T-helper 17 cell (primary cell): ENCODE measurements around the gene PRR14L. TPM values are rescaled to one million over a fixed set of nuclear protein-coding genes. Genes with fewer than 3 reads are reported as not detected.
"Not testable (repeated sequence)": the region's sequence is repeated elsewhere in the genome, so short reads cannot be mapped to it uniquely, and the experiment has no call there.

Experiments used
- ATAC-seq: fragments of 150-1000 bp; cut with Tn5 transposase; 2 replicates; pipeline ENCODE4 v1.10.0; 2021; ENCODE audit warnings: mild to moderate bottlenecking, moderate library complexity
- DNase-seq, 3 donors: peaks; one replicate each; pipeline versions ENCODE4 v3.0.0 to v3.0.0-alpha.2; 2020 to 2021
- H3K9me3 ChIP-seq: one replicate; pipeline ENCODE4 v1.7.0; 2013; ENCODE audit warnings: low read length, mild to moderate bottlenecking; ENCODE audit not compliant: control insufficient read depth, poor library complexity, severe bottlenecking
- H3K27ac Mint-ChIP-seq: one replicate; pipeline ENCODE4 v1.8.0; 2022; ENCODE audit warnings: mild to moderate bottlenecking, moderate library complexity, mixed read lengths
- H3K27me3 Mint-ChIP-seq: one replicate; pipeline ENCODE4 v1.8.0; 2022; ENCODE audit warnings: mixed read lengths
- H3K36me3 Mint-ChIP-seq: one replicate; pipeline ENCODE4 v1.8.0; 2022; ENCODE audit warnings: low read depth, mixed read lengths
- H3K4me1 Mint-ChIP-seq: one replicate; pipeline ENCODE4 v1.8.0; 2022; ENCODE audit warnings: mild to moderate bottlenecking, mixed read lengths
- H3K4me3 Mint-ChIP-seq: one replicate; pipeline ENCODE4 v1.8.0; 2022; ENCODE audit warnings: mild to moderate bottlenecking, moderate library complexity, mixed read lengths
- total RNA-seq, 4 donors: library from RNA in 2 of 4; stranded (reverse) in 2 of 4; gene quantifications; one replicate each; pipeline ENCODE4 v1.2.3 and lab custom pipeline; 2022 to 2026

Gene PRR14L
- 10 to 100 TPM; 36.2 to 38.2 TPM for total RNA-seq
- 101 to 138 reads per million in 2 donors for total RNA-seq (lab: John Stamatoyannopoulos, UW)

- no peaks in the 10 kb centered on the region for H3K9me3 ChIP-seq
- Mint-ChIP-seq H3K27ac (peak within 1 kb of the TSS; percentile 94), H3K36me3 (peaks cover 2% of the 10 kb centered on the region), H3K4me3 (peak within 1 kb of the TSS; percentile 97), H3K27me3 (no peaks in the 10 kb centered on the region), H3K4me1 (peaks cover 42% of the 10 kb centered on the region)
- DNase-seq, result peak; percentile 96 to 99 (median 99)
- ATAC-seq, result peak; percentile 76
Observed at GRCh38 chr22:31749636-31750364, at the start of gene PRR14L. PRR14L (minus strand) TSS chr22:31750132; CDS start chr22:31738860, 11,272 bp downstream.

- not testable (repeated sequence) for H3K36me3 Mint-ChIP-seq, H3K27ac Mint-ChIP-seq, ATAC-seq, H3K4me1 Mint-ChIP-seq, H3K4me3 Mint-ChIP-seq, H3K27me3 Mint-ChIP-seq, DNase-seq, H3K9me3 ChIP-seq
Observed at GRCh38 chr22:31799358-31799757, 49.4 kb upstream of the PRR14L start.

DNA sequence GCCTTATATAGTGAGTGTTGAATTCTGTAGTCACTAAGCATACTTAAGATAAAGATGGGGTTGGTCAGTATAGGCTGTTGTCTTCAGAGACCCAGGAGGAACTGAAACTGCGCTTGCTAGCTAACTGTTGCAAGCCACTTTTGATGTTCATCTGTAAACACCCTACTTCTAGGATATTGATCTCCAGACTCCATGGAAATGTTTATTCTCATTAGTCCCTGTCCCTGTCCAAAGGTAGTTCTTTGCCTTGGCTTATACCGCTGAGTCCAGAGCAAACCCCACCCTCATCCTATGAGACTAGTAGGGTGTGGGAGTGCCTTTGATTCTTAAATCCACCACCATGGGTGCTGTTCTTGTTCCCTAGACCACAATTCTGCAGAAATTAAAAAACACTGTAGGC is 40.3 kb upstream of the PRR14L start:
- Mint-ChIP-seq H3K27ac (no peak overlapping the region), H3K4me1 (peaks cover 3% of the 10 kb centered on the region), H3K27me3 (no peaks in the 10 kb centered on the region), H3K36me3 (no peaks in the 10 kb centered on the region), H3K4me3 (no peak overlapping the region)
- ATAC-seq (no peak), DNase-seq (no peak)
- no peaks in the 10 kb centered on the region for H3K9me3 ChIP-seq

DNA sequence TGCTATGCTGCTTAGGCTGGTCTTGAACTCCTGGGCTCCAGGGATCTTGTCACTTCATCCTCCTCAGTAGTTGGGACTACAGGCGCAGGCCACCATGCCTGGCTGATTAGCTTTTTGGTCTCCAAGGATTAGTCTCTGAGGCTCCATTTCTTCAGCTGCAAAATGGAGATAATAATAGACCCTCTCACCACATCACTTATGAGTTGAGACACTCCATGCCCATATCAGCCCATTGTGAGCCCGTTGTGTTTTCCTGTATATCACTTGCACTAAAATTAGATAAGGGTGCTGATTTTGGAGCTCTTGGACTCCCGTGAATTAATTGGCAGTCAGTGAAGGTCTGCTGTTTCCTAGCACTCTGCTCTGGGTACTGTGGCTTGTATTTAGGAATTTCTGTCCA is 39.9 kb upstream of the PRR14L start:
- DNase-seq, result no peak
- no peak for ATAC-seq
- H3K36me3 Mint-ChIP-seq, result no peaks in the 10 kb centered on the region
- H3K4me1 Mint-ChIP-seq, result peaks cover 3% of the 10 kb centered on the region
- no peaks in the 10 kb centered on the region for H3K9me3 ChIP-seq
- H3K27ac Mint-ChIP-seq, result no peak overlapping the region
- H3K4me3 Mint-ChIP-seq, result no peak overlapping the region
- H3K27me3 Mint-ChIP-seq, result no peaks in the 10 kb centered on the region

DNA sequence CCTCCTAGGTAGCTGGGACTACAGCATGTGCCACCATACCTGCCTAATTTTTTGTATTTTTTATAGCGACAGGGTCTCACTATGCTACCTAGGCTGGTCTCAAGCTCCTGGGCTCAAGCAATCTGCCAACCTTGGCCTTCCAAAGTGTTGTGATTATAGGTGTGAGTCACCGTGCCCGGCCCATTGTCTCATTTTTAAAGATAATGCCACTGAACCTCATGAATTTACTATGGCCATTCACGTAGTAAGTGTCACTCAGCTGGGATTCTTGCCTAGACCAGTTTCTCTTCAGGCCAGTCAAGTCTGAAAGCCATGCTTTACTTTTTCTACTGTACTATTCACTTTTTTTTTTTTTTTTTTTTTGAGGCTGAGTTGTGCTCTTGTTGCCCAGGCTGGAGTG is 26.3 kb upstream of the PRR14L start:
- H3K4me3 Mint-ChIP-seq, result no peak overlapping the region
- DNase-seq (no peak), ATAC-seq (no peak)
- no peaks in the 10 kb centered on the region for H3K9me3 ChIP-seq
- peaks cover 16% of the 10 kb centered on the region for H3K36me3 Mint-ChIP-seq
- no peaks in the 10 kb centered on the region for H3K27me3 Mint-ChIP-seq
- peaks cover 5% of the 10 kb centered on the region for H3K4me1 Mint-ChIP-seq
- H3K27ac Mint-ChIP-seq, result no peak overlapping the region

- DNase-seq (no peak), ATAC-seq (no peak)
- Mint-ChIP-seq H3K27me3 (no peaks in the 10 kb centered on the region), H3K36me3 (peaks cover 5% of the 10 kb centered on the region), H3K4me1 (no peaks in the 10 kb centered on the region), H3K4me3 (no peak overlapping the region), H3K27ac (no peak overlapping the region)
- no peaks in the 10 kb centered on the region for H3K9me3 ChIP-seq
Observed at GRCh38 chr22:31773416-31773815, 23.5 kb upstream of the PRR14L start.

- peaks cover 7% of the 10 kb centered on the region for H3K36me3 Mint-ChIP-seq
Observed at GRCh38 chr22:31768422-31769059, 18.6 kb upstream of the PRR14L start.

DNA sequence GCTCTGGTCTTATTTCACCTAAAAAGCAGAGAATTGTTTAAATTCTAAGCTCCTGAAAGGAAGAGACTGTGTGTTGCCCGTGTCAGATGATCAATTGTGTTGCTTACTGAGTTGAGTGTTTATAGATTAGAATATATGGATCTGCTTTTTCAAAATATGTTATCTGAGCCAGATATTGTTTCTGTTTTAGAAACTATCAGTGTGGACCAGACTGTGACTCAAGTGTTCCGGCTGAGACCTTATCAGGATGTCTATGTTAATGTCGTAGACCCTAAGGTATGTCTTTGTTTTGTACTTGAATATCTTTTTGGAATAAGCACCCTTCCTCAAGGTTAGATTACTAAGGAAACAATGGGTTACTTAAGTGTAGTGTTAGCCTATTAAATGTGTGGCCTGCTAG is 14.9 kb upstream of the PRR14L start:
- Mint-ChIP-seq H3K27ac (no peak overlapping the region), H3K27me3 (no peaks in the 10 kb centered on the region), H3K4me1 (peaks cover 3% of the 10 kb centered on the region), H3K4me3 (peak overlapping the region; percentile 15), H3K36me3 (peaks cover 9% of the 10 kb centered on the region)
- no peaks in the 10 kb centered on the region for H3K9me3 ChIP-seq
- no peak for DNase-seq
- ATAC-seq, result no peak

More at GRCh38 chr22:31768422-31769059, 18.6 kb upstream of the PRR14L start:
- Mint-ChIP-seq H3K27me3 (no peaks in the 10 kb centered on the region), H3K27ac (peak overlapping the region; percentile 34), H3K4me3 (no peak overlapping the region), H3K4me1 (peaks cover 3% of the 10 kb centered on the region)
- DNase-seq (no peak), ATAC-seq (no peak)
- no peaks in the 10 kb centered on the region for H3K9me3 ChIP-seq

DNA sequence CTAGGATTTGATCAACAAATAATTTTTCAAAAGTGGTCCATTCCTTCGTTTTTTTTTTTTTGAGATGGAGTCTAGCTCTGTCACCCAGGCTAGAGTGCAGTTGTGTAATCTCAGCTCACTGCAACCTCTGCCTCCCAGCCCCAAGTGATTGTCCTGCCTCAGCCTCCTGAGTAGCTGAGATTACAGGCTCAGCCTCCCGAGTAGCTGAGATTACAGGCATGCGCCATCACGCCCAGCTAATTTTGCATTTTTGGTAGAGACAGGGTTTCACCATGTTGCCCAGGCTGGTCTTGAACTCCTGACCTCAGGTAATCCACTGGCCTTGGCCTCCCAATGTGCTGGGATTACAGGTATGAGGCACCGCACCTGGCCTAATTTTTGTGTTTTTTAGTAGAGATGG is 8.9 kb upstream of the PRR14L start:
- peaks cover 14% of the 10 kb centered on the region for H3K4me1 Mint-ChIP-seq
- ATAC-seq, H3K36me3 Mint-ChIP-seq: not testable (repeated sequence)

DNA sequence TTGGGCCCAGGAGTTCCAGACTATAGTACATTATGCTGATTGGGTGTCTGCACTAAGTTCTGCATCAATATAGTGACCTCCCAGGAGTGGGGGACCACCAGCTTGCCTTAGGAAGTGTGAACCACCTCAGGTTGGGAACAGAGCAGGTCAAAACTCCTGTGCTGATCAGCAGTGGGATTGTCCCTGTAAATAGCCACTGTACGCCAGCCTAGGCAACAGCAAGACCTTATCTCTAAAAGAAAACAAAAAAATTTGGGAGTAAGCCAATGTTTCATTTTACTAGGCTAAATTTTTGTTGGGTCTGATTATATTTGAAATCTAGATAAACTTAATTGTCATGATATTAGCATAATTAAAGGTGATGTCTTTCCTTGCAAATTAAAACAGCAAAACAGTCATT is 7.3 kb upstream of the PRR14L start:
- ATAC-seq (no peak), DNase-seq (no peak)
- no peaks in the 10 kb centered on the region for H3K27me3 Mint-ChIP-seq
- H3K36me3 Mint-ChIP-seq, result peaks cover 3% of the 10 kb centered on the region
- H3K4me1 Mint-ChIP-seq, result peaks cover 22% of the 10 kb centered on the region
- H3K4me3 Mint-ChIP-seq, result no peak overlapping the region
- no peaks in the 10 kb centered on the region for H3K9me3 ChIP-seq
- no peak overlapping the region for H3K27ac Mint-ChIP-seq

More for the DNA sequence above, 8.9 kb upstream of the PRR14L start:
- H3K9me3 ChIP-seq, H3K27ac Mint-ChIP-seq, H3K27me3 Mint-ChIP-seq, DNase-seq, H3K4me3 Mint-ChIP-seq: not testable (repeated sequence)

- Mint-ChIP-seq H3K4me3 (peak overlapping the region; percentile 87), H3K27me3 (no peaks in the 10 kb centered on the region), H3K27ac (peak overlapping the region; percentile 92), H3K4me1 (peaks cover 30% of the 10 kb centered on the region), H3K36me3 (peaks cover 2% of the 10 kb centered on the region)
- DNase-seq, result no peak
- ATAC-seq, result no peak
- no peaks in the 10 kb centered on the region for H3K9me3 ChIP-seq
Observed at GRCh38 chr22:31754813-31755212, 4.9 kb upstream of the PRR14L start.

DNA sequence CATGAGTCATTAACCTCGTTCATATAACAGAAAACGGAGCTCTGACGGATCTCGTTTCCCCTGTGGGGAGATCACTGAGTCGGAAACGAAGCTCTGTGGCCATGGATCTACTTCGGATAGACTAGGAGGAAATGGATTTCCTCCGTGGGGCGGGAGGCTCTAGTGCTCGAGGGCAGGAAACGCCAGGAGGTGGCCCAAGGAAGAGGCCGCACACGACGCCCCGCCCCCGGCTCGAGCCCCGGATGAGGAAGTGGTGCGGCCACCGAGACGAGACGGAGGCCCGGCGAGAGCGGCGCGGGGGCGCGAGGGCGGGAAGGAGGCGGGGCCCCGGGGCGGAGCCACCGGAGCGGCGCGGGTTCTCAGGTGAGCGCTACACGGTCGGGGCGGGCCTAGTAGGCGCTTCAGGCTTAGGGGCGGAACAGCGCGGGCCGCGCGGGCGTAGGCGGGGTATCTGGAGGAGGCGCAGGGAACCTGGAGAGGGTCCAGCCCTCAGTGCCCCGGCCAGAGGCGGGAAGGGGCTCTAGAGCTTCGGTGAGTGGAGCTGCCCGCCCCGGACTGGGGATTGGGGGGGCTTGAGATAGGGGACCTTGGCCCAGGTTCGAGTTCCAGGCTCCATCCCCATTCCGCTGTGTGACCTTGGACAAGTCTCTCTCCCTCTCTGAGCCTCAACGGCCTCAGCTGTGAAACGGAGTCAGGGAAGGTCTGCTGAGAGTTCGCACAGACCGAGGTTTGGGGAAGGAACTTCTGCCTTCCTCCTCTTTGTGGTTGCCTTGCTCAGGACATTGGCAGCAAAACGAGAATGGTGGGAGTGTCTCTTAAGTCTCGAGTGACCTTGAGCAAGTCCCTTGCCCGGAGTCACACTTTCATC is 3.9 kb upstream of the PRR14L start, which contains the start of gene DEPDC5:
Gene DEPDC5 (plus strand): TSS at position 386 of the 868 bp plus-strand sequence. CDS start 903 bp downstream, outside the sequence.
- peak within 1 kb of the TSS; percentile 87 for H3K4me3 Mint-ChIP-seq
- ATAC-seq, result peak; percentile 82
- peak; percentile 96 to 99 (median 98) for DNase-seq
- H3K27me3 Mint-ChIP-seq, result no peaks in the 10 kb centered on the region
- H3K36me3 Mint-ChIP-seq, result peaks cover 2% of the 10 kb centered on the region
- H3K27ac Mint-ChIP-seq, result peak within 1 kb of the TSS; percentile 92
- peaks cover 36% of the 10 kb centered on the region for H3K4me1 Mint-ChIP-seq
- no peaks in the 10 kb centered on the region for H3K9me3 ChIP-seq
